GM18505 (cell line): ENCODE measurements around the gene ANKS1A.

ENCODE experiments used
- ATAC-seq: cut with Tn5 transposase; IDR thresholded peaks from one replicate; pipeline ENCODE4 v1.9.1; 2021; ENCODE audit not compliant: unreplicated experiment
- POLR2A ChIP-seq: IDR thresholded peaks from 4 replicates; pipeline ENCODE4 v1.6.1; 2011; ENCODE audit warnings: borderline replicate concordance; ENCODE audit not compliant: insufficient read depth, insufficient read length; ENCODE audit errors: extremely low read depth

ANKS1A gene

DNA sequence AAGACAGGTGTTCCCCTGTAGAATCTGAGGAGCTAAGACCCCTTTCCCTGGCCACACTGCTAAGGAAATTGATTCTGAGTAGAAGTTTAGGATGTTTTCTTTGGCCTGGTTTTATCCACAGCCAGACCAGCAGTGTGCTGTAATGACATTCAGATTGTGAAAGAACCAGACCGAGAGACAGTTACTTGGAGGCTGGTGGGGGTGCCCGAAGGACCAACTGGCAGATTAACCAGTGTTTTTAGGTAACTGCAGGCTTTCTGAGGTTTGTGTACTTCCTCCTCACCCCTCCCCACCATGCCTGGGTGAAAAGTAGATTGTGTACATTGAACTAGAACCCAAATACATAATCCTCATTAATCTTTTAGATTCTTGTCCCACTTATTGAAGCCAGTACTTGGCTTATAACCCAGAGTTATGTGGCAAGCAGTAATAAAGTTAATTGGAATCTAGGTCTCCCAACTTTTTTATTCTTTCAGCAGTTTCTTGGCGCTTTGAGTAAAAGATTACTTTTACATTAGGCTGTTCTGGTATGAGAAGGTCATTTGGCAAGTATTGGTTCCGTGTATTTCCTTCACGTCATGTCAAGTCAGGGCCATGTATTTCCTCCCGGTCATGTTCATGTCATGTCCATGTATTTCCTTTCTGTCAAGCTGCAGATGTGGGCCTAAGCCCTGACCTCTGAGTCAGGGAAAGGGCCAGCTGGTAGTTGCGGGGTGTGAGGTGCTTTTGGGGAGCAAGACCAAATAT is 158.4 kb downstream of the ANKS1A start:
- no peak for ATAC-seq
- no peak for TF ChIP-seq POLR2A

DNA sequence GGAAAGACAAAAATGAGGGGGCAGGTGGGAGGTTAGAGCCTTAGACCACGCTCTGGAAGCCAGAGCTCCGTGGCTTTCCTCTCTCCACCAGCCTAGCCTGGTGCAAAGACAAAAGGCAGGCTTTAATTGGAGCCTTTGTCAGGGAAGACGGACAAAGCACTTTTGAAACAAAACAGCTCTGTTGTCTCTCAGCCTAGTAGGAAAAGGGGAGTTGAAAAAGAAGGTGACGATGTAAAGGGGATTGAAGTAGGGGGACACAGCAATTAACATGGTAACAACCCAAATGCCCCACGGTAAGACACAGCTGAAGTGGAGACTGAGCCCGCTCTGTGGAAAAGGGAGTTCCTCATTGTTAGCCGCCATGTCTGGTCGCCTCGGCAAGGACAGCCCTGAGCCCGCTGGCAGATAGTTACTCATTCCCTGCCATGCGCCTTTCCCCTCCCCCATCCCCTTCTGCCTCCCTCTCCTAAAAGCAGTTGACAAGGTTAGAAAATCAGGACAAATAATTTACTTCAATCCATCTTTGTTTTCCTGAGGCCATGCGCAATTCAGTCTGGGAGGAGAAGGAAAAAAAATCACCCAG is 159.1 kb downstream of the ANKS1A start:
- no peak for TF ChIP-seq POLR2A

DNA sequence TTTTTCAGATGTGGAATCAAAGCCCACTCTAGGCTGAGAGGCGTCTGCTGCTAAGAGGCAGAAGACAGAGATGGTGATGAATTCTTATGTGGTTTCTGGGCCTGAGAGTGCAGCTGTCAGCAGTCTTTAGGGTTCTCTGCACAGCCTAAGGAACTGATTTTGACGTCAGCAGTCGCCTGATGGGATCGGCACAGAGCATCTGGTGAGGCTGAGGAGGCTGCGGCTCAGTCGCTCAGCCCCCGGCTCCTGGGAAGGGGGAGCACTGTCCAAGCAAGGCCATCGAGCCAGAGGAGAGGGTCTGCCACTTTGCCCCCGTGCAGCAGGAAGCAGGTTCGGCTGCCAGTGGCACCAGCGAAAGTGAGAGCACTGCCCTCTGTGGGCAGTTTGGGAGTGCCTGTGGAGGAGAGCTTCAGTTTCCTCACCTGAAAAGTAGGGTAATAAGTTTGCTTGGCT is 159.6 kb downstream of the ANKS1A start:
- ATAC-seq: no peak
- no peak for TF ChIP-seq POLR2A

More for the DNA sequence above, 159.1 kb downstream of the ANKS1A start:
- ATAC-seq: no peak

DNA sequence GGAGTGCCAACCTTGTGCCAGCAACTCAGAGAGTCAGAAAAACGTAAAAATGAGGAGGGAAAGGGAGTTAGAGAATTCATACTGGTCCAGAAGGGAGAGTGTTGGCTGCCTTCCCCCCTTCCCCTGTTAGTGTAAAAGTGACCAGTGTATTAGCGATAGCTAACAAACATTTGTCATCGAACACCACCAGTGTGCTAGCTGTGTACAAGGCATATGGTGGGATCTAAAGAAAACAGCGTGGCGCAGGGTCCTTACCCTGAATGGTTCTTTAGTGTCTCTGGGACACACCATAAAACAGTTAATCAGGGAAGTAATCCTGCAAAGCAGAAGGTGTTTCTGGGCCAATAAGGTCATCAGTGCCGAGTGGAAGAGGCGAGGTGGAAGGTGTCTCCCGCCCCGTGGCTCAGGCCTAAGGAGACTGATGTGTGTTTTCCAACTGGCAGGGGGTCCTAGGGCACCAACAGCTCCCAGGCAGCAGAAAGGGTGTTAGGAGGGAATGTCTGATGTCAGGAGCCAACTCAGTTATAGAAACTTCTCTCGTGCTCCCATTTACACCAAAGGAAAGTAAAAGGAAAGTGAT is 160.2 kb downstream of the ANKS1A start:
- no peak for TF ChIP-seq POLR2A
- no peak for ATAC-seq

DNA sequence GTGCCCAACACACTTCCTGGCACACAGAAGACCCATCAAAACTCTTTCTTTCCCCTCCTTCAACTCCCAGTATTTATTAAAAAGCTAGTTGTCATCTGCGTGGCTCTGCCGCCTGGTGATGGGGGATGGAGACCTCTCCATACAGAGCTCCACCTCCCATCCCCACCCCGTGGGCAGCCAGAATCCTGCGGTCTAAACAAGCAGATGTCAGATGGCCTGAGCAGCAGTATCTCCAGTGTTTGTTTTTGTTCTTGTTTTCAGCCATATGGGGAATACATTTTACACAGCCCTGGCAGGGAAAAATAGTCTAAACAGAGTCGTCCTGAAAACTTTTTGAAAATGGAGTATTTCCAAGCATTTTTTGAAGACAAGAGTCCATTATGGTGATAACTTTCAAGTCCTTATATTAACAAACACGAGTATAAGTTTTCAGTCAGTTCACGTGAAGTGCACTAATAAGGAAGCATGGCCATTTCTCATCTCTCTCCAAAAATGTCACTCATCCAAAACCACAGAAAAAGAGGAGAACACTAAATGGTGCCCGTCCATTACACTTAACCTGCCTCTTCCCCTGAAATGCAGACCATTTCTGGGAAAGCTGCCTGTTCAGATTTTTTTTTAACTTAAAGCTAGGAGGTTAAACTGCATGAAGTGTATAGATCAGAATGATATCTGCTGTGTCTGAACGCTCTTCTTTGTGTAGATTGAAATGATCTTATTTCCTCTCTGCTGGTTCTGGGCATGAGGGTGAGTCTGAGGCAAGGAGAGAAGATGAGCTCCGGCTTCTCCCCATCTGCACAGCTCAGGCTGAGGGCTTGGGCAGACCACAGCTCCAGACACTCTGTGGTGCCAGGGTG is 161.1 kb downstream of the ANKS1A start:
- ATAC-seq: no peak
- TF ChIP-seq POLR2A: no peak

DNA sequence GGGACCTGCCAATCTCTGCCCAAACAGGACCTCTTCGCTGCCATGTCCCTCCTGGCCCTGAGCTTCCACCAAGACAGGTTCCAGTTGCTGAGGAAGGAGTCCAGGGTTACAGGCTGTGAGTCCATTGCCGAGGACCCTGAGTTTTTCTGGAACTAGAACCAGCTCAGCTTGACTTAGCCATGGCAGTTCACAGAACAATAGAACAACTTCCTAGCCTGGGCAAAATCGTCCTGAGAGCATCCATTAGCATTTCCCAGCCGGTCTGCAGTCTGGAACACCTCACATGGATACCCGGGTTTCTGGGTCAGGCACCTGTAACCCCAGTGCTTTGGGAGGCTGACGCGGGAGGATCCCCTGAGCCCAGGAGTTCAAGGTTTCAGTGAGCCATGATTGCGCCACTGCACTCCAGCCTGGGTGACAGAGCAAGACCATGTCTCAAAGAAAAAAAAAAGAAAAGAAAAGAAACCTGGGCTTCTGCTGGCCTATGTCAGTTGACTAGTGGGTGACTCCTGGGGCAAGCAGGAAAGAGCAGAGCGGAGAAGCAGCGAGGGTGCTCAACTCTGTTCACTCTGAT is 161.8 kb downstream of the ANKS1A start:
- no peak for ATAC-seq
- TF ChIP-seq POLR2A: no peak

DNA sequence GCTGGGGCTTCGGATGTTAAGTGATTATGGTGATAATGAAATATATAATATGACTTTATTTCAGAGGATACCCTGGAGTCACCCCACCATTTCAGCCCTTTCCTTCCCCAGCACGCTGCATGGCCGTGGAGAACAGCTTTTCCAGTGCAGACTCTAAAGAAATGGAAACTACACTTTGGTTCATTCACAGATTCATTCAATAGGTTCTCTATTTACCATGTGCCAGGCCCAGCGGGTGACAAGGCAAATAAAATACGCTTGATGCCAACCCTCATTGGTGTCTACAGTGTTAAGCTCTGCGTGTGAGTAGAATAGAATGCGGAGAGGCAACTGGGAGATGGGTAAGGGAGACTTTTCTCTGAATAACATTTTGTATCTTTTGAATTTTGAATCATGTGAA is 162.3 kb downstream of the ANKS1A start:
- TF ChIP-seq POLR2A: no peak
- ATAC-seq: no peak

DNA sequence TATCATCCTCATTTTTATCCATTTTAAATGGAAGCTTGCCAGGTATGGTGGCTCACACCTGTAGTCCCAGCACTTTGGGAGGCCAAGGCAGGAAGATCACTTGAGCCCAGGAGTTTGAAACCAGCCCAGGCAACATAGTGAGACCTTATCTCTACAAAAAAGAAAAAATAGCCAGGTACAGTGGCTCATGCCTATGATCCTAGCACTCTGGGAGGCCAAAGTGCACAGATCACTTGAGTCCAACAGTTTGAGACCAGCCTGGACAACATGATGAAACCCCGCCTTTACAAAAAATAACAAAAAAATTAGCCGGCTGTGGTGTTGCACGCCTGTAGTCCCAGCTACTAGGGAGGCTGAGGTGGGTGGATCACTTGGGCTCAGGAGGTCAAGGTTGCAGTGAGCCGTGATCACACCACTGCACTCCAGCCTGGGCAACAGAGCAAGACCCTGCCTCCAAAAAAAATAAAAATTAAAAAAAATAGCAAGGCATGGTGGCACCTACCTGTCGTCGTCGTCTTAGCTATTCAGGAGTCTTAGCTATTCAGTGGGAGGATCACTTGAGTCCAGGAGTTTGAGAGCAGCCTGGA is 163.0 kb downstream of the ANKS1A start:
- ATAC-seq: no peak

DNA sequence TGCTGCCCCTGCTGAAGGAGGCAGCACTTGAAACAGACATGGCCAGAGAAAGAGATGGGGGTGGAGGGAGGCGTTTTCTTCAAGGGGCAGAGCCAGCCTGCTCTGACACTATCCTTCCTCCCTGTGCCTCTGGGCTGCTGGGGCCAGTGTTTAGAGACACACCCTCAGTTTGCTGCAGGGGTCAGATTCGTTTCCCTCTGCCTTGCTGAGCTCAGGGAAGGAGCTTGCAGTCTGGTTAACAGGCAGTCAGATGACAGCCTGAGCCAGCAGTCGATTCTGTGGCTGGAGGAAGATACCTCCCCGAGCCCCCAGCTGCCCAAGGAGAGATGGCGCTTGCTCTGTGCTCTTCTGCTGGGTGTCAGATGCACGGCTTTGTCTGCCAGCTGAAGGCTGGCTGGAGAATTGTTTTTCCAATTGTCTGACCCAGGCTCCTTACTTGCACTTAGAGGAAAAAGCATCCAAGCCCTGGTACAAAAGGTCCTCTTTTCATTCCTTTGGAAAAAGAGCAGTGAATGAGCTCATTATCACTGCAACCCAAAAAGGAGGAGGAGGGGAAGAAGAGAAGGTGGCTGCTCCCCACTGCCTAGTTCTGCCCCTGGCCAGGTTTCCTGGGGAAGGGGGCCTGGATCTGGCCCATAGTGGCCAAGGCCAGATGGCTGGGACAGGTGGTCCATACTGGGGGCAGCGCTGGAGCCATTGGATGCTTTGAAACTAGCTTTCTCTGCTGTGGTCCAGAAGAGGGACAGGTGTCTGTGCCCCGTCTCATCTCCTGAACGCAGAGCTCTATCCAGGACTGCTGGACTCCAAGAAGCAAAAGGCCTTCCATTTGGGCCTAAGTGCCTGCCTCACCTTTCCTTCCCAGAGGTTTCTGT is 163.9 kb downstream of the ANKS1A start:
- no peak for ATAC-seq
- TF ChIP-seq POLR2A: no peak

More for the DNA sequence above, 163.0 kb downstream of the ANKS1A start:
- no peak for TF ChIP-seq POLR2A

DNA sequence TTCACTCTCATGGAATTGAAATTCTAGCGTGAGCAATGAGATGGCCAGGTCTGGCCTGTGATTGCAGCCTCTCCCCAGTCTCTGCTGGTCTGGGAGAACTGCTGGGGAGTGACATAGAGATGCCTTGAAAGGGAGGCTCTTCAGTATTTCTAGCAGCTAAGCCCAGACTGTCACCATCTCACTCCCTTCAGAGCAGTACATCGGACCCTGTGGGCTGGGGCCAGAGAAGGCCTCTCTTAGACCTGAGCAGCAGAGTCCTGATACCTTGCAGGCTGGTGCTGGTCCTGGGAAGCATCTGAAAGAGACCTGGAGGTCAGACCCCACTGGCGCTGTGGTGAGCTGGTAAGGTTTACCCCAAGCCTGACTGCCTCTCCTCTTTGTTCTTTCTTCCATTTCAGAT is 164.6 kb downstream of the ANKS1A start:
- no peak for TF ChIP-seq POLR2A
- no peak for ATAC-seq

DNA sequence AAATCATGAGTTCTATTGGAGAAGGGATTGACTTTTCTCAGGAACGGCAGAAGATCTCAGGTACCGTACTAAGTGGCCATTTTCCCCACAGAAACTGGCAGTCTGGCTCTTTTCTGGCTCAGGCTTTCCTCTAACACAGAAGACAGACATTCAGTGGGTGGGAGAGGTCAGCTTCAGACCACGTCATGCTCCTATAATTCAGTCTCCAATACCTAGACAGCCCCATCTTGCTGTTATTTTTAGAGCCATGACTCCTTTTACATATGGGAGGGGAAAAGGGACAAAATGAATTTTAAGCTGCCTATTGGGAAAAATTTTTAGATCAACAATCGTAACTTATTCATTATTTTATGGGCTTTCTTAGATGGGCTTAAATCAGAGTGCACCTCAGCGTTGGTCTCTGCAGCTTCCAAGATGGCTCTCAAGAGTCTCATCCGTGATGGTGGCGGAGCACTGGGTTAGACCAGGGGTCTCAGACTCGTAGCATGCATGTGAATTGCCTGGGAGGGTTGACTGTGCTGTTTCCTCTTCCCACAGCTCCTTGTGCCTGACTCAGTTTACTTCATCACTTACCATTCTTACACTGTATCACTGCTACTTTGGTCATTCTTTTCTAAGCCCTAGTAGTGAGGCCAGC is 165.2 kb downstream of the ANKS1A start:
- no peak for ATAC-seq
- TF ChIP-seq POLR2A: no peak
